Subcutaneous adipose tissue (tissue), 4 donors: Measurements from ENCODE around the gene VIL1. TPM values are rescaled to one million over a fixed set of nuclear protein-coding genes. Genes with fewer than 3 reads are reported as not detected.

Source experiments
- total RNA-seq, 4 donors: library from RNA; depleted of rRNA; stranded (reverse); fragments of >200 nt; gene quantifications; one replicate each; pipeline ENCODE4 v1.1.0, GENCODE V29; 2016
- TF ChIP-seq, protein P1 (sequence below): fragments of 450-650 bp; IDR thresholded peaks from one replicate; pipeline ENCODE4 v1.5.1; 2016; ENCODE audit warnings: low read depth, mild to moderate bottlenecking, control low read depth, antibody characterized with exemption, moderate library complexity

Gene VIL1
- total RNA-seq, 4 donors from 2014 or later = not detected

DNA sequence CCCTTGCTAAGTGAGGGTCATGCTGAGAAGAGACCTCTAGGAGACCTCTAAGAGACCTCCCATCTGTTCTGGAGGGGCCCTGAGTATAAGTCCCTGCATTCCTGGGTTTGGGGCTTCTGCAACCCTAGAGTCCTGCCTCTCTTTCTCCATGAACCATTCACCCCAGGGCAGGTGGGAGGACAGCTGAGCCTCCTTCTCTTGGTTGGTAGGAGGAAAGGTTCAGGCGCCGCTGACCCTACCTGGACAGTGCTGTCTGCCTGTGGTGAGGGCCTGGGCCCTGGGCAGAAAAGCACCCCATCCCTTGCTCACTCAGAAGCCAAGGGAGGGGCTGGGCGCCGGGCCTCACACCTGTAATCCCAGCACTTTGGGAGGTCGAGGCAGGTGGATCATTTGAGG, 604 bp upstream of the VIL1 start:
- TF ChIP-seq, protein P1, sequence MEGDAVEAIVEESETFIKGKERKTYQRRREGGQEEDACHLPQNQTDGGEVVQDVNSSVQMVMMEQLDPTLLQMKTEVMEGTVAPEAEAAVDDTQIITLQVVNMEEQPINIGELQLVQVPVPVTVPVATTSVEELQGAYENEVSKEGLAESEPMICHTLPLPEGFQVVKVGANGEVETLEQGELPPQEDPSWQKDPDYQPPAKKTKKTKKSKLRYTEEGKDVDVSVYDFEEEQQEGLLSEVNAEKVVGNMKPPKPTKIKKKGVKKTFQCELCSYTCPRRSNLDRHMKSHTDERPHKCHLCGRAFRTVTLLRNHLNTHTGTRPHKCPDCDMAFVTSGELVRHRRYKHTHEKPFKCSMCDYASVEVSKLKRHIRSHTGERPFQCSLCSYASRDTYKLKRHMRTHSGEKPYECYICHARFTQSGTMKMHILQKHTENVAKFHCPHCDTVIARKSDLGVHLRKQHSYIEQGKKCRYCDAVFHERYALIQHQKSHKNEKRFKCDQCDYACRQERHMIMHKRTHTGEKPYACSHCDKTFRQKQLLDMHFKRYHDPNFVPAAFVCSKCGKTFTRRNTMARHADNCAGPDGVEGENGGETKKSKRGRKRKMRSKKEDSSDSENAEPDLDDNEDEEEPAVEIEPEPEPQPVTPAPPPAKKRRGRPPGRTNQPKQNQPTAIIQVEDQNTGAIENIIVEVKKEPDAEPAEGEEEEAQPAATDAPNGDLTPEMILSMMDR = no peak

DNA sequence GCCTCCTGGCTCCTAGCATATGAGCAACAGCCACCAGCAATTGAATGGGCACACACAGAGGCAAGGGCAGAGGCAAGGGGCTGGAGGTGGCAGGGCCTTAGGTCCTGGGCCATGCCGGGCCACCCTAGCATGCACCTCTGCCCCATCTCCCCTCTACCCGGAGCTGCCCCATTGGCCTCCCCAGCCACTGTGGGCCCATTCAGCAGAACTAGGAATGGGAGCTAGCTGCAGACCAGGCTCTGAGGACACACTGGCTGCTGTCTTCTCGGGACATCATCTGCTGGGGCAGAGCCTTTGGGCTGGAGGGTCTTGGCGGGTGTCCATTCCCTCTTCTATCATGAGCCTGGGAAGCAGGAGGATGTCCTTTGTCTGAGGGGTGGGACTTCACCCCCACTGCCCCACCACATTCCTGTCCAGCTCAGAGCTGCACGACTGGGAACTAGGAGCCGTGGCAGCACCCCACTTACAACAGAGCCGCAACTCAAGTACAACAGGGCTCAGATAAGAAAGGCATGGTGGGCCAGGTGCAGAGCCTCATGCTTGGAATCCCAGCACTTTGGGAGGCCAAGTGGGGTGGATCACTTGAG, 800 bp downstream of the VIL1 start:
- TF ChIP-seq, protein P1 = no peak

DNA sequence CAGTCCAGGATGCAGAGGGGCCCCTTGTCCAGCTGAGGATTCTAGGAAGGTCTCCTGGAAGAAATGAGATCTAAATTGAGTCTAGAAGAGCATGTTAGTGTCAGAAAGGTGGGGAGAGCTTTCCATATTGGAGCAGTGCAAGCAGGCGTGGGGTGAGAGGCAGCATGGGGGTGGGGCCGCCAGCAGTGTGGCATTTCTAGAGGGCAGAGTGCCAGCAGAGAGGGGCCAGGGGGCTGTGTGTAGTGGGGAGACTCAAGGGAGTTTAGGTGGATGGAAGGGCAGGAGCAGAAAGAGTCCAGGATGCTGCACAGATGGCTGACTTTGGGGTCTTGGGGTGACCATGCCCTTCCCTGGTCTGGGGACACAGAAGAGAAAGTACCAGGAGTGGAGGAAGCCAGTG, 2.1 kb downstream of the VIL1 start:
- TF ChIP-seq, protein P1 = no peak

DNA sequence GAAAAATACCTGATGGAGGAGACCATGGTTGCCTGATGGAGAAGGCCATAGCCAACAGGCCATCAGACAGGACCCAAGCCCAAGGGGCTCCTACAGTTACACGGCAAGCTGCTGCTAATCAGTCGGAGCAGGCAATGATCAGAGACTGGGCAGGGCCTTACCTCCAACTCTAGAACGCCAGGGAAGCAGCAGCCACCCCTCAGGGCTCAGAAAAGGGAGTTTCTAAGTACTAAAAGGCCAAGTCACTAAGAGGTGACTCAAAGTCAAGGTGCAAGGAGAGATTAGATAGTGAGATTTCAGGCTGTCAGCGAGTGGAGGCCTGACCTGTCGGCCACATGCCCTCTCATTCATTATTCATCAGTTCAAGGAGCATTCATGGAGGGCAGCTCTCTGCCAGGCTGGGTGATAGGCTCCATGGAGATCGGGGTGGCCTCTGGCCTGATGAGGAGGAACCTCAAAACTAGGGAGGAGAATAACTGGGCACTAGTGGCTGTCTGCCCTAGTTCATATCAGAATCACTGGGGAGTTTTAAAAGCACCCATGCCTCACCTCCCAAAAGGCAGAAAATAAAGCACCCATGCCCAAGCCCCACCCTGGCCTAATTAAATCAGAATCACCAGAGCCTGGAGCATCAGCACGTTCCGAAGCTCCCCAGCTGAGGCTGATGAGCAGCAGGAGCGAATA, 3.6 kb downstream of the VIL1 start:
- TF ChIP-seq, protein P1 = no peak

DNA sequence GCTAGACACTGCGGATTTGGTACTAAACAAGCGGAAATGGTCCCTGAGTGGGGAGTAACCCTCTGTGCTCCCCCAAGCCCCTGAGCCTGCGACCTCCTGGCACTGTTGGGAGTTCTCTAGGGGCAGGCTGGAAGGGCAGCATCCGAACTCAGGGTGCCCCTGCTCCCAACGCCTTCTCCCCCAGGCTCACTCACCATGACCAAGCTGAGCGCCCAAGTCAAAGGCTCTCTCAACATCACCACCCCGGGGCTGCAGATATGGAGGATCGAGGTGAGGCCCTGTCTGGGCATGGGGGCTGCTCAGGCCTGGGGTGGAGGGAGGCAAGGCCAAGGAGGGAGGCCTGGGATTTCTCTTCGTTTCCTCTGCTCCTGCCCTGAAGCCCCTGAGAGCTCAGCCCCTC, 4.7 kb downstream of the VIL1 start:
- TF ChIP-seq, protein P1 = no peak

DNA sequence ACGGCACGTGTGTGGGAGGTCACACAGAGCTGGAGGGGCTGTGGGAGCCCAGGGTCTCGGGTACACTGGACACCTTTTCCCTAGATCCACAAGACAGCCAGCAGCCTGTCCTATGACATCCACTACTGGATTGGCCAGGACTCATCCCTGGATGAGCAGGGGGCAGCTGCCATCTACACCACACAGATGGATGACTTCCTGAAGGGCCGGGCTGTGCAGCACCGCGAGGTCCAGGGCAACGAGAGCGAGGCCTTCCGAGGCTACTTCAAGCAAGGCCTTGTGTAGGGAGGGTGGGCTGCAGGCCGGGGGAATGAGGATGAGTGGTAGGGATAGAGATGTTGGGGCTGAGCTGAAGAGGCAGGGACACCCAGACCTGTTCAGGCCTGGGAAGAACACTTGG, 6.6 kb downstream of the VIL1 start:
- TF ChIP-seq, protein P1 = no peak

DNA sequence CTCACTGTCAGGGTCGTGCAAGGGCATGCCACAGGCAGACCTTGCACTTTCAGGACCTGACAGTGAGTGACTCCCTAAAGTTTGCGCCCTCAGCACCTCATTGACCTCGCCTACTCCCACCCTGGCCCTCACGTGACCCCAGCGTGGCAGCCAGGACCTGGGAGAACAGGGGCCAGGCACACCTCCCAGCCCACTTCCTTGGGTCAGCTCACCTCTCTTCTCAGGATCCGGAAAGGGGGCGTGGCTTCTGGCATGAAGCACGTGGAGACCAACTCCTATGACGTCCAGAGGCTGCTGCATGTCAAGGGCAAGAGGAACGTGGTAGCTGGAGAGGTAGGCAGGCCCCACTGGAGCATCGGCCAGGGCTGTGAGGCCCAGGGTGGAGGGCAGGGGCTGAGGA, 8.8 kb downstream of the VIL1 start:
- TF ChIP-seq, protein P1 = no peak
